ENCODE data around the gene HAPSTR1. TPM values are rescaled to one million over a fixed set of nuclear protein-coding genes. Genes with fewer than 3 reads are reported as not detected.

The HAPSTR1 gene
- total and polyA plus RNA-seq, 2 of the 8 experiments (the other 6 are each of a cell fraction or from before 2014, with no cell fraction given), result 11.9 to 66.1 TPM

DNA sequence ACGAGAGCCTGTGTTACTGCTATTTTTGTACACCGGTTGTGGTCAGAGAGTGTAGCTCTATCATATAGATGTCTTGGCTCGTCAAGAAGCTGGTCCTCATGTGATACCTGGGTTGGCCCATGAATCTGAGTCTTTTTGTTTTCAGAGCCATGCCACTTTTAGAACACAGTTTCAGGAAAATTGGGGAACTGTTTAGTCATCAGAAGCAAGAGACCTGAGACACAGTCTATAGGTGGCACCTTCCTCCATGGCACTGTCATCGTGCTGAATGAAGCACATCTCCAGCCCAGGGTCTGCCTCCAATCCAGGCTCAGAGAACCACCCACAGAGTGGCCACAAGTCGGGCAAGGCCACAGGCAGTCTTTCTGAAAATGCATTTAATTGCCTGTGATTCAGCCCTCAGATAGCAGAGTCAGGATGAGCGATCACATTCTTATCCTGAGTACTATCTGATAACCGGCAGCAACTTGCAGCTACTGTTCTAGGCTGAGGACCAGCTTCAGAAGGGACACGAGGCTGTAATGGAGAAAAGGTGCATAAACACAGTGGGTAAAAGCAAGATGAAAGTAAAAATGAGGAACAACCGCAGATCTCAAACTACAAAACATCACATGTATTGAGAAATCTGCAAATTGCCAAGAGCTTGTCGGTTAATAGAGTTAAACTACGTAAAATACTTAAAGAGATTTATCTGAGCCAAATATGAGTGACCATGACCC is 14.2 kb upstream of the HAPSTR1 start:
- Histone ChIP-seq H2BK12ac (ENCODE audit: low read depth, low read length) (no peak overlapping the region), H2AFZ (ENCODE audit: low read length) (no peak overlapping the region), H3K18ac (ENCODE audit: extremely low read depth, low read length) (no peak overlapping the region), H3K79me1 (ENCODE audit: low read depth, low read length) (no peaks in the 10 kb centered on the region), H4K5ac (ENCODE audit: insufficient read length, low read depth, low read length) (no peak overlapping the region), H4K8ac (ENCODE audit: extremely low read depth, insufficient read depth, low read length) (no peak overlapping the region), H2BK15ac (ENCODE audit: low read length) (no peak overlapping the region), H3K4me2 (ENCODE audit: insufficient read depth in 1 of 2, low read depth in 2 of 2, low read length in 2 of 2) (no peak overlapping the region), H3K27me3 (replicated peaks in 1 of 4; ENCODE audit: control insufficient read depth in 3 of 4, extremely low read depth in 1 of 4, insufficient read depth in 3 of 4, low read length in 3 of 4) (no peaks in the 10 kb centered on the region; a peak in 1 of 7 replicates), H3K36me3 (ENCODE audit: control insufficient read depth in 2 of 4, insufficient read depth in 4 of 4, low read length in 3 of 4) (no peaks in the 10 kb centered on the region), H3K79me2 (ENCODE audit: control insufficient read depth in 1 of 2, insufficient read depth in 2 of 2, low read length in 2 of 2) (no peaks in the 10 kb centered on the region), H2AK5ac (ENCODE audit: low read depth, low read length) (no peak overlapping the region), H3K4me1 (replicated peaks in 1 of 4; ENCODE audit: control insufficient read depth in 3 of 4, insufficient read depth in 4 of 4, low read length in 3 of 4) (peaks cover 0 to 4% (median 0%) of the 10 kb centered on the region in 4 experiments; a peak in 1 of 7 replicates), H3K4me3 (ENCODE audit: extremely low read depth in 1 of 4, insufficient read depth in 2 of 4, low read depth in 3 of 4, low read length in 4 of 4) (no peak overlapping the region), H3K9ac (replicated peaks in 1 of 4; ENCODE audit: extremely low read depth in 1 of 4, low read depth in 3 of 4, low read length in 3 of 4) (no peak overlapping the region), H3K9me3 (ENCODE audit: insufficient read depth in 2 of 2, low read depth in 1 of 2, low read length in 1 of 2) (peaks cover 0 to 2% of the 10 kb centered on the region in 2 experiments; a peak in 1 of 4 replicates), H3K23me2 (ENCODE audit: low read depth, low read length) (no peaks in the 10 kb centered on the region), H3K4ac (replicated peaks; ENCODE audit: insufficient read length, low read depth, low read length) (no peak overlapping the region), H3K14ac (ENCODE audit: insufficient read length) (no peak overlapping the region), H3K27ac (ENCODE audit: low read depth, low read length) (no peak overlapping the region), H4K91ac (replicated peaks; ENCODE audit: insufficient read length, low read length) (no peak overlapping the region), H3K56ac (replicated peaks; ENCODE audit: insufficient read length, low read depth, low read length) (no peak overlapping the region), H2BK5ac (ENCODE audit: low read depth, low read length) (no peak overlapping the region), H2BK20ac (ENCODE audit: low read length) (no peak overlapping the region; the same call in 1 of the 2 replicates), H3K23ac (ENCODE audit: insufficient read length) (no peak overlapping the region), H2BK120ac (replicated peaks; ENCODE audit: low read depth, low read length) (no peak overlapping the region), H4K20me1 (replicated peaks in 1 of 2; ENCODE audit: control insufficient read depth in 1 of 2, insufficient read depth in 2 of 2, low read length in 2 of 2) (no peaks in the 10 kb centered on the region)
- ChIA-PET POLR2A (ENCODE audit: partially characterized antibody) (interaction anchor here (1.2 to 8.4 kb wide), 7 partner anchors 11 to 87 kb away, joined by 3 to 72 read pairs (median 5); partner anchors contain the start of gene HAPSTR1), CTCF (ENCODE audit: partially characterized antibody) (interaction anchor here (0.7 to 1.8 kb wide), 6 partner anchors 25 to 195 kb away, joined by 3 to 6 read pairs (median 4); no protein-coding TSS in a partner anchor)
- DNase-seq (ENCODE audit: low read depth in 1 of 2, low spot score in 2 of 2) (no peak), FAIRE-seq (no peak)
- WGBS, 2 experiments (ENCODE audit: extremely low coverage in 1 of 2, insufficient coverage in 1 of 2, insufficient read length in 1 of 2, insufficient replicate concordance in 2 of 2, low coverage in 1 of 2, low lambda C conversion rate in 2 of 2, missing lambda C conversion rate in 1 of 2), result 88% methylated on average over 11 of the region's 11 CpGs; no CpG with 5 or more reads in 1 of the 2 experiments
- no peak for TF ChIP-seq EGR1 (IDR thresholded peaks at IDR 0.05; ENCODE audit: borderline replicate concordance, low read depth, low read length)
- no peak for TF ChIP-seq SUZ12 (IDR thresholded peaks at IDR 0.05; ENCODE audit: low read length)
- TF ChIP-seq TAF1 (IDR thresholded peaks at IDR 0.05; ENCODE audit: low read depth, low read length), result no peak
- no peak for TF ChIP-seq NANOG (IDR thresholded peaks at IDR 0.05; ENCODE audit: insufficient read depth, low read depth, low read length, poor library complexity, severe bottlenecking)
- no peak for TF ChIP-seq CHD1 (IDR thresholded peaks at IDR 0.05; ENCODE audit: low read depth, low read length)
- TF ChIP-seq SAP30 (IDR thresholded peaks at IDR 0.05; ENCODE audit: insufficient read depth, insufficient replicate concordance, low read length), result no peak
- no peak for TF ChIP-seq GABPA (IDR thresholded peaks at IDR 0.05; ENCODE audit: borderline replicate concordance, insufficient read depth, low read length)
- TF ChIP-seq EZH2 (IDR thresholded peaks at IDR 0.05; ENCODE audit: low read depth, low read length, severe bottlenecking), result no peak
- TF ChIP-seq POLR2A (IDR thresholded peaks at IDR 0.05; ENCODE audit: control extremely low read depth in 1 of 2, low read depth in 2 of 2, low read length in 2 of 2), result no peak
- TF ChIP-seq CTCF (IDR thresholded peaks at IDR 0.05; ENCODE audit: control extremely low read depth in 1 of 3, insufficient read depth in 1 of 3, low read depth in 1 of 3, low read length in 3 of 3), result no peak

Data from H1 (cell line).